WTC11 (cell line): Measurements from ENCODE around the gene VASH1. TPM values are rescaled to one million over a fixed set of nuclear protein-coding genes. Genes with fewer than 3 reads are reported as not detected.

Source experiments
- ATAC-seq: fragments of 200-7000 bp; cut with Tn5 transposase; 2 replicates; pipeline ENCODE4 v1.10.0; 2021; ENCODE audit warnings: mild to moderate bottlenecking, moderate library complexity
- CTCF ChIA-PET: fragments of 300-600 bp; sonication (Branson Sonifier 250); formaldehyde crosslinking; loops from one replicate; lab custom pipeline; 2021; ENCODE audit warnings: antibody characterized with exemption; lab: Charles Lee
- POLR2A ChIA-PET: fragments of 350-600 bp; sonication (Branson Sonifier 250); formaldehyde crosslinking; loops from one replicate; lab custom pipeline; 2021; ENCODE audit warnings: antibody characterized with exemption; lab: Charles Lee
- DNase-seq: peaks from one replicate; pipeline ENCODE4 v3.0.0; 2021; ENCODE audit warnings: low spot score
- H3K27ac Mint-ChIP-seq: 2 replicates; pipeline ENCODE4 v1.8.0; 2021; ENCODE audit warnings: mixed read lengths
- H3K27me3 Mint-ChIP-seq: 2 replicates; pipeline ENCODE4 v1.8.0; 2021; ENCODE audit warnings: low read depth, mild to moderate bottlenecking, moderate library complexity, mixed read lengths
- H3K36me3 Mint-ChIP-seq: 2 replicates; pipeline ENCODE4 v1.8.0; 2021; ENCODE audit warnings: mixed read lengths
- H3K4me1 Mint-ChIP-seq: 2 replicates; pipeline ENCODE4 v1.8.0; 2022; ENCODE audit warnings: mixed read lengths
- H3K4me3 Mint-ChIP-seq: 2 replicates; pipeline ENCODE4 v1.8.0; 2021; ENCODE audit warnings: mild to moderate bottlenecking, moderate library complexity, mixed read lengths
- H3K9me3 Mint-ChIP-seq: 2 replicates; pipeline ENCODE4 v1.8.0; 2021; ENCODE audit warnings: mixed read lengths
- AFF4 ChIP-seq: sonication (generic); formaldehyde crosslinking; IDR thresholded peaks from 2 replicates; pipeline ENCODE4 v1.8.1; 2023; ENCODE audit warnings: mild to moderate bottlenecking, missing genetic modification reagents, borderline replicate concordance
- ATF3 ChIP-seq: sonication (generic); formaldehyde crosslinking; conservative IDR thresholded peaks from 2 replicates; pipeline ENCODE4 v1.8.1; 2022; ENCODE audit warnings: mild to moderate bottlenecking, missing genetic modification reagents
- CBFB ChIP-seq: sonication (generic); formaldehyde crosslinking; IDR thresholded peaks from 2 replicates; pipeline ENCODE4 v1.8.1; 2022; ENCODE audit warnings: mild to moderate bottlenecking, low read depth, missing genetic modification reagents
- E2F4 ChIP-seq: sonication (generic); formaldehyde crosslinking; IDR thresholded peaks from 2 replicates; pipeline ENCODE4 v1.8.1; 2022; ENCODE audit warnings: low read depth, mild to moderate bottlenecking, moderate library complexity, missing genetic modification reagents, borderline replicate concordance
- E2F5 ChIP-seq: sonication (generic); formaldehyde crosslinking; IDR thresholded peaks from 2 replicates; pipeline ENCODE4 v1.8.1; 2022; ENCODE audit warnings: mild to moderate bottlenecking, moderate library complexity, missing genetic modification reagents
- EMX1 ChIP-seq: fragments of 250-450 bp; sonication (Bioruptor Pico); IDR thresholded peaks from 2 replicates; pipeline ENCODE4 v1.8.0; 2021; ENCODE audit warnings: mild to moderate bottlenecking
- ESRRA ChIP-seq: sonication (generic); formaldehyde crosslinking; IDR thresholded peaks from 2 replicates; pipeline ENCODE4 v1.8.1; 2022; ENCODE audit warnings: mild to moderate bottlenecking, missing genetic modification reagents, borderline replicate concordance
- FOXJ3 ChIP-seq: sonication (generic); formaldehyde crosslinking; IDR thresholded peaks from 2 replicates; pipeline ENCODE4 v1.9.0; 2021; ENCODE audit warnings: missing genetic modification reagents, mild to moderate bottlenecking, borderline replicate concordance
- GRHL2 ChIP-seq: fragments of 250-450 bp; sonication (Bioruptor Pico); IDR thresholded peaks from 2 replicates; pipeline ENCODE4 v1.8.0; 2022; ENCODE audit warnings: mild to moderate bottlenecking, moderate library complexity; ENCODE audit not compliant: insufficient replicate concordance, severe bottlenecking
- GTF2I ChIP-seq: fragments of 250-450 bp; sonication (Bioruptor Pico); conservative IDR thresholded peaks from 2 replicates; pipeline ENCODE4 v1.4.0; 2021; ENCODE audit warnings: mild to moderate bottlenecking
- MLX ChIP-seq: sonication (generic); formaldehyde crosslinking; IDR thresholded peaks from 2 replicates; pipeline ENCODE4 v1.8.1; 2023; ENCODE audit warnings: mild to moderate bottlenecking, missing genetic modification reagents, moderate library complexity
- MXD4 ChIP-seq: fragments of 250-450 bp; sonication (Bioruptor Pico); IDR thresholded peaks from 2 replicates; pipeline ENCODE4 v1.8.0; 2021; ENCODE audit warnings: mild to moderate bottlenecking, moderate library complexity, borderline replicate concordance
- MYBL2 ChIP-seq: sonication (generic); formaldehyde crosslinking; IDR thresholded peaks from 2 replicates; pipeline ENCODE4 v1.8.1; 2023; ENCODE audit warnings: mild to moderate bottlenecking, moderate library complexity, missing genetic modification reagents
- NFATC4 ChIP-seq: fragments of 250-450 bp; sonication (Bioruptor Pico); IDR thresholded peaks from 2 replicates; pipeline ENCODE4 v1.9.0; 2021; ENCODE audit warnings: mild to moderate bottlenecking
- NR2C2 ChIP-seq: sonication (generic); formaldehyde crosslinking; IDR thresholded peaks from 2 replicates; pipeline ENCODE4 v1.8.0; 2022; ENCODE audit warnings: mild to moderate bottlenecking, missing genetic modification reagents
- RORB ChIP-seq: fragments of 250-450 bp; sonication (Bioruptor Pico); IDR thresholded peaks from 2 replicates; pipeline ENCODE4 v1.9.0; 2021; ENCODE audit warnings: mild to moderate bottlenecking
- USF2 ChIP-seq: sonication (generic); formaldehyde crosslinking; IDR thresholded peaks from 2 replicates; pipeline ENCODE4 v1.8.1; 2023; ENCODE audit warnings: mild to moderate bottlenecking, missing genetic modification reagents, moderate library complexity
- ZBTB21 ChIP-seq: sonication (generic); formaldehyde crosslinking; IDR thresholded peaks from 2 replicates; pipeline ENCODE4 v1.8.1; 2023; ENCODE audit warnings: mild to moderate bottlenecking, missing genetic modification reagents, borderline replicate concordance
- ZNF317 ChIP-seq: sonication (generic); formaldehyde crosslinking; IDR thresholded peaks from 2 replicates; pipeline ENCODE4 v1.8.1; 2023; ENCODE audit warnings: low read depth, mild to moderate bottlenecking, moderate library complexity, missing genetic modification reagents, borderline replicate concordance
- total RNA-seq: library from RNA; stranded (reverse); gene quantifications from 3 replicates; pipeline ENCODE4 v1.2.3, GENCODE V29; 2021
- TF ChIP-seq, protein P1 (sequence below): sonication (generic); formaldehyde crosslinking; IDR thresholded peaks from 2 replicates; pipeline ENCODE4 v1.8.0; 2022; ENCODE audit warnings: mild to moderate bottlenecking, missing genetic modification reagents

The VASH1 gene
- total RNA-seq, 1 experiment from 2014 or later, result 7.2 TPM

- Mint-ChIP-seq H3K4me1 (peaks cover 5% of the 10 kb centered on the region), H3K27ac (no peak overlapping the region), H3K36me3 (no peaks in the 10 kb centered on the region), H3K9me3 (peaks cover 10% of the 10 kb centered on the region; the same call in 1 of the 2 replicates), H3K27me3 (peaks cover 2% of the 10 kb centered on the region; the same call in 1 of the 2 replicates), H3K4me3 (no peak overlapping the region)
- ChIA-PET POLR2A (no interaction called here), CTCF (interaction anchor here (4.3 kb wide), 1 partner anchor 70 kb away, joined by 20 read pairs; no protein-coding TSS in a partner anchor)
- TF ChIP-seq MXD4 (CRISPR knock-in tag) (no peak), GRHL2 (no peak), NFATC4 (no peak), ESRRA (CRISPR knock-in tag) (no peak), CBFB (no peak), FOXJ3 (CRISPR knock-in tag) (no peak), ATF3 (no peak), MLX (no peak), GTF2I (CRISPR knock-in tag) (no peak), E2F4 (no peak), ZNF317 (no peak), USF2 (CRISPR knock-in tag) (no peak), EMX1 (CRISPR knock-in tag) (no peak), MYBL2 (CRISPR knock-in tag) (no peak), ZBTB21 (CRISPR knock-in tag) (no peak)
- TF ChIP-seq, protein P1, sequence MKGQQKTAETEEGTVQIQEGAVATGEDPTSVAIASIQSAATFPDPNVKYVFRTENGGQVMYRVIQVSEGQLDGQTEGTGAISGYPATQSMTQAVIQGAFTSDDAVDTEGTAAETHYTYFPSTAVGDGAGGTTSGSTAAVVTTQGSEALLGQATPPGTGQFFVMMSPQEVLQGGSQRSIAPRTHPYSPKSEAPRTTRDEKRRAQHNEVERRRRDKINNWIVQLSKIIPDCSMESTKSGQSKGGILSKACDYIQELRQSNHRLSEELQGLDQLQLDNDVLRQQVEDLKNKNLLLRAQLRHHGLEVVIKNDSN (CRISPR knock-in tag), result no peak
- DNase-seq, result no peak
- no peak for ATAC-seq
Measured at GRCh38 chr14:76715101-76715500, 46.2 kb upstream of the VASH1 start.

DNA sequence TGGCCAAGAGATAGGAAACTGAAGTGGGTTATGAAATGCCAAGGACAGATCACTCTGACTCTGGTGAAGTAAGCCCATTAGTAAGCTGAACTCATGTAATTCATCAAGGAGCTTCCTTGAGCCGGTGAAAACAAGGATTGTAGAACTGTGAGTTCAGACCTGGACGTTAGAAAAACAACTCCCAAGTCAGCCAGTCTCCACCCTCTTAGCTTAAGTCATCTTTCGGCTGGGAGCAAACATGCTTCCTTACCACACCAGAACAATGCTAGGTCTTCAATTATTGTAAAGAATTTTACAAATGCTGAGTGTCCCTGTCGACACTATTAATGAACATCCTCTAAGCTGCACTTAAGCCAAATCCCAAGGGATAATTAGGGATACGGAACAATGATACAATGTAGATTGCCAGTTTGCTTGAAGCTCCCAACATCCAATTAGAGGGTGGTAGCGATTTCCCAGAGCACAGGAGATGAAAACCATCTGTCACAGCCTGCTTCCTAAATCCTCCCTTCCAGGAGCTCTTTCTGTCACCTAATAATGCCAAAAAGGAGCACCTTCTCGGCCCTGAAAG lies 45.7 kb upstream of the VASH1 start:
- H3K4me1 Mint-ChIP-seq, result peaks cover 6% of the 10 kb centered on the region
- H3K27ac Mint-ChIP-seq, result no peak overlapping the region
- peaks cover 2% of the 10 kb centered on the region; the same call in 1 of the 2 replicates for H3K27me3 Mint-ChIP-seq
- DNase-seq (no peak), ATAC-seq (no peak)
- peaks cover 10% of the 10 kb centered on the region; the same call in 1 of the 2 replicates for H3K9me3 Mint-ChIP-seq
- ChIA-PET POLR2A (no interaction called here), CTCF (interaction anchor here (0.8 to 4.3 kb wide), 2 partner anchors 69 to 160 kb away, joined by 3 to 20 read pairs; no protein-coding TSS in a partner anchor)
- H3K4me3 Mint-ChIP-seq, result no peak overlapping the region
- H3K36me3 Mint-ChIP-seq, result no peaks in the 10 kb centered on the region
- TF ChIP-seq RORB, result no peak
- TF ChIP-seq AFF4, result no peak
- TF ChIP-seq NR2C2, result no peak
- TF ChIP-seq E2F5 (CRISPR knock-in tag), result no peak
